Hematopoietic multipotent progenitor cell treated with erythropoietin and hydrocortisone succinate and interleukin-3 and kit ligand, for 15 days (in vitro differentiated cells): ENCODE data around the gene ABCF3.
A peak's percentile ranks its signal among the peaks of the same experiment; 100 is the strongest.

Experiments used
- DNase-seq: peaks from one replicate; pipeline ENCODE4 v3.0.0-alpha.2; 2015; ENCODE audit warnings: low spot score

The ABCF3 gene

DNA sequence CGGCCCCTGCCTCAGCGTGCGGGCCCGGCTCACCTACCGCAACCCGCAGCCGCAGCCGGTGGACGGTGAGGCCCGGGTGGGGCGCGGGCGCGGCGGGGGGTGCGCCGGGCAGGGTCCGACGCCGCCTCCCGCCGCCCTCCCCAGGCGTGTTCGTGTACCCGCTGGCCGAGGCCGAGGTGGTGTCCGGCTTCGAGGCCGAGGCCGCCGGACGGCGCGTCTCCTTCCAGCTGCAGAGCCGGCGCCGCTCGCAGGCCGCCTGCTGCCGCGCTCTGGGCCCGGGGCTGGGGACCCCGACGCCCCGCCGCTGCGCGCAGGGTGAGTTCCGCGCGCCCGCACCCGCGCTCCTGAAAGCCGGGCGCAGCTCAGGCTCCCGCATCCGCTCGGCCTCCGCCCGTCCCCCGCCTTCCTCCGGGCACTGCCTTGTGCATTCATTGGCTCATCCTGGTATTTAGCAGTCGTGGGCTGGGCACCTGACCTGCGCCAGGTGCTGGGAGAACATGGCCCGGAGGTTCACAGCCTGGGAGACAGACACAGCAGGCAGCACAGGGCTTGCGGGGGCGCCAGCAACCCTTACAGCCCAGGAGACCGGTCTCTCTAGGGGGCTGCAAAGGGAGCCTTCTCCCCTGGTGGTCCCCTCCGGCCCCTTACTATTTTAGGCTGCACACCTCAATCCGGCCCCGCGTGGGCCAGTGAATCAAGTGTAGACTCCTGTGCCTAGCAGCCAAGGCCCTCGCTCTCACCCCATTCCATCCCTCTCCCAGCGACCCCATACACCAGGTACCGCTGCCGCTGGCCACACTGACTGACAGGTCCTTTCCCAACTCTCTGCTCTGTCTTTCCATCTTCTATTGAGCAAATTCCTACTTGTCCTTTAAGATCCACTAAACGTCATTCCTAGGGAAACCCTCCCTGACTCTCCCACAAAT lies 44.9 kb downstream of the ABCF3 start:
- DNase-seq: no peak

DNA sequence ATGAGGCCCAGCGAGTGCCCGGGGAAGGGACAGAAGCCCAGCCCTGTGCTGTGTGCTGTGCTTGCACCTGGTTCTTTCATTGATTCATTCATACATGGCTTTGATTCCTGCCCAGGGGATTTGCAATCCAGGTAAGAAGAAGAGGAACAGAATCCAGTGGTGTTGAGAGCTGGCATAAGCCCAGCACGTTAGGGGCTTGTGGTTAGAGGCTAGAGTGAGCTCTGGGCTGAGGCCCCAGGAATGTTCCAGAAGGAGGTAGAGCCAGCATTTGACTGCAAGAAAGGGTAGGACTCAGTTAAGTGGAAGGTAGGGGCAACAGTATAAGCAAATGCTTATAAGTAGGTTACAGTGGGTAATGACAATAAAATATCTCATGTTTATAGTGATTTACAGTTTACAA lies 45.7 kb downstream of the ABCF3 start:
- no peak for DNase-seq

DNA sequence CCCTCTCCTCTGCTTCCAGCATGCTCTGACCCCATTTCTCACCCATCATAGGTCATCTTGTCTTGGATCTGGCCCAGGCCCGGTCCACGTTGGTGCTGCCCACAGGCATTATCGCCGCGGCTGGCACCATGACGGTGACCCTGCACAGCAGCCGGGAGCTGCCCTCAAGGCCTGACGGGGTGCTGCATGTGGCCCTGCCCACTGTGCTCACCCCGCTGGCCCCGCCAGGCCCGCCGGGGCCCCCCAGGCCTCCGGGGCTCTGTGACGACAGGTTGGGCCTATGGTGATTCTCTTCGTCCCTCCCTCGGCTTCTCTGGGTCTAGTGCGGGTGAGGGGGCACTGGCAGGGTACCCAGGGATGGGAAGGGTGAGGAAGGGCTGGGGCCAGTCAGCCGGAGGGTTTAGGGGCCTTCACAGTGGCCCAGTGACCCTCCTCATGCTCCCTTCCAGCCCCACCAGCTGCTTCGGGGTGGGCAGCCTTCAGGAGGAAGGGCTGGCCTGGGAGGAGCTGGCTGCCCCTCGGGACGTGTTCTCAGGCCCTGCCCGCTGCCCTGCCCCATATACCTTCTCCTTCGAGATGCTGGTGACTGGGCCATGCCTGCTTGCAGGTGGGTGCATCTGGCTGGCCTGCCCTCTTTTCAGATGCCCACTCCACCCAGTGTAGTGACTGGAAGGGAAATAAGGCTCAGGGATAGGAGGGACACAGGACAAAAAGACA lies 47.3 kb downstream of the ABCF3 start:
- DNase-seq: no peak

DNA sequence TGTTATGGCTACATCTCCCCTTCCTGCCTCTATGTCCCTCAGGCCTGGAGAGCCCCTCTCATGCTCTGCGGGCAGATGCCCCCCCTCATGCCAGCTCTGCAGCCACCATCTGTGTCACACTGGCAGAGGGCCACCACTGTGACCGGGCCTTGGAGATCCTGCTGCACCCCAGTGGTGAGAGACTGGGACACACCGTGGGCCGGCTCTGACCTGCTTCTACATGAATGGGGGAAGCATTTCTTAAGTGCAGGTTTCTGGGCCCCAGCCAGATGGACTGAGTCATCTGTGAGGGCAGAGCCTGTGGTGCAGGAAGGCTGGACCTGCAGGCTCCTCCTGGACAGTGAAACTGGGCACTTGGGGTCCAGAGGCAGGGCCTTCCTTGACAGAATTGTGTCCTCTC lies 48.2 kb downstream of the ABCF3 start:
- DNase-seq: no peak

DNA sequence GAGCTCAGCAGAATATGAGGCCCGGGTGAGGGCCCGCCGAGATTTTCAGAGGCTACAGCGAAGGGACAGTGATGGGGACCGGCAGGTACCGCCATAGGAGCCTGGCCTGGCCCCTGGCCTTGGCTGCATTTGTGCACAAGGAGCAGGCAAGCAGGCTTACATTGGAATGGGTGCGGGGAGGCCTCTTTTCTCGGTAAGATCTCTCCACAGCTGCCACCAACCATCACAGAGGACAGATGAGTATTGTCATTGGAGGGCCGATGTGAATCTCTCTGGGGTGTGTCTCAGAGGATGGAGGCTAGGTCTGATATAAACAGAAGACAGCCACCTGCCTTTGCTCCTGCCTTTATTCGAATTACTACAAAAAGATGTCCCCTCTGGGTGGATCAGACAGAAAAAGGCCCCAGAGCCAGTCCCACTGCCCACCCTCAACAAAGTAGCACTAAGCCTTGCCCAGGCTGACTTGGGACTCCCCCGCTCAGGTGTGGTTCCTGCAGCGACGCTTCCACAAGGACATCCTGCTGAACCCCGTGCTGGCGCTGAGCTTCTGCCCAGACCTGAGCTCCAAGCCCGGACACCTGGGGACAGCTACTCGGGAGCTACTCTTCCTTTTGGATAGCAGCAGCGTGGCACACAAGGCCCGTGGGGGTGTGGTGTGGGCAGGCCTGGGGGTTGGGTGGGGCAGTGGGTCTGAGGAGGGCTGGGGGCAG lies 48.8 kb downstream of the ABCF3 start:
- no peak for DNase-seq

DNA sequence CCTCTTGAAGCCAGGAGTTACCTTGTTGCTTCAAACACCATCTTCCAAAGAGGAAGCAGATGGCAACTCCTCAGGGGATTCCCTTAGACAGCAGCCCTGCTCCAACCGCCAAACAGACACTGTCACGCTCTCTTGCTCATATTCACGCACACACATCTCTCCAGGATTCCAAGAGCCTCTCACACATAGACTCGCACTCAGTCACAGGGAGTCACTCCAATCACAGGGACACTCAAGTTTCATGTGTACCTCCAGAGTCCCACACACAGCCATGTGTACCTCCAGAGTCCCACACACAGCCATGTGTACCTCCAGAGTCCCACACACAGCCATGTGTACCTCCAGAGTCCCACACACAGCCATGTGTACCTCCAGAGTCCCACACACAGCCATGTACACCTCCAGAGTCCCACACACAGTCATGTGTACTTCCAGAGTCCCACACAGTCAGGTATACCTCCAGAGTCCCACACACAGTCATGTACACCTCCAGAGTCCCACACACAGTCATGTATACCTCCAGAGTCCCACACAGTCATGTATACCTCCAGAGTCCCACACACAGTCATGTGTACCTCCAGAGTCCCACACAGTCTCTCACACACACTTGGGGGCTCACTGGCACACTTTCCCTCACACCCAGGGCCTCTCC lies 49.5 kb downstream of the ABCF3 start:
- no peak for DNase-seq

DNA sequence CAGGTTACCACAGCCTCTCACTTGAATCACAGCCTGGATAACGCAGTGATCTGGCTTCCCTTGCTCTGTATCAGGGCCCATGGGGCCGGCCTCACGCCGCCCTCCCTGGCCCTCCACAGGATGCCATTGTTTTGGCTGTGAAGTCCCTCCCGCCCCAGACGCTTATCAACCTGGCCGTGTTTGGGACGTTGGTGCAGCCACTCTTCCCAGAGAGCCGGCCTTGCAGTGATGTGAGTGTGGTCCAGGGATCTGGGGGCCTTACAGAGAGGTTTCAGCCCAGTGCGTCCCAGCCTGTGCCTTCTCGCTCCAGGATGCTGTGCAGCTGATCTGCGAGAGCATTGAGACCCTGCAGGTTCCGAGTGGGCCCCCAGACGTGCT lies 50.0 kb downstream of the ABCF3 start:
- no peak for DNase-seq

DNA sequence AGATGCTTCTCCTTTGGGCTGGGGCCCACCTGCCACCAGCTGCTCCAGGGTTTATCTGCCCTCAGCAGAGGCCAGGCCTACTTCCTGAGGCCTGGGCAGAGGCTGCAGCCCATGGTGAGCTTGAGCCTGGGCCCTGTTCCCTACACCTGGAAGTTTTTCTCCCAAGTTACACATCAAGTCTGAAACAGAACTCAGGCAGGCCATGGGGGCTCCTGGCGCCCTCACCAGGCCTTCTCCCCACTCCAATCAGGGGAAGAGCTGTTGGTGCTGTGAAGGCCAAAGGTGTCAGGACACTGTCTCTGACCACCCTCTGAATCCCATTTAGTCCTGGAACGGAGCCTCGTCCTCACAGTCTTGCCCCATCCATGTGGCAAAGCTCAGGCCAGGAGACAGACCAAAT lies 50.6 kb downstream of the ABCF3 start:
- no peak for DNase-seq

DNA sequence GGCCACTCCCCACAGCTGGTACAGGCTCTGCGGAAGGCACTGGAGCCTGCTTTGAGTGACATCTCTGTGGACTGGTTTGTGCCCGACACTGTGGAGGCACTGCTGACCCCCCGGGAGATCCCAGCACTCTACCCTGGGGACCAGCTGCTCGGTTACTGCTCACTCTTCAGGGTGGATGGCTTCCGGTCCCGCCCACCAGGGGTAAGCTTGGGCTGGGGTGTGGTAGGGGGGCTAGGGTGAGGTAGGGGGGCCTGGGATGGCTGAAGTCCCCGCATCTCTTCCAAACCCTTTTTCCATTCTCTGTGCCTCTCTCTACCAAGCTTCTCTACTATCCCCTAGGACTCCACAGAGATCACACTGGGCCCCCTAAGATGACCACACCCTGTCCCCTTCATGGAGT lies 51.2 kb downstream of the ABCF3 start:
- DNase-seq: no peak

DNA sequence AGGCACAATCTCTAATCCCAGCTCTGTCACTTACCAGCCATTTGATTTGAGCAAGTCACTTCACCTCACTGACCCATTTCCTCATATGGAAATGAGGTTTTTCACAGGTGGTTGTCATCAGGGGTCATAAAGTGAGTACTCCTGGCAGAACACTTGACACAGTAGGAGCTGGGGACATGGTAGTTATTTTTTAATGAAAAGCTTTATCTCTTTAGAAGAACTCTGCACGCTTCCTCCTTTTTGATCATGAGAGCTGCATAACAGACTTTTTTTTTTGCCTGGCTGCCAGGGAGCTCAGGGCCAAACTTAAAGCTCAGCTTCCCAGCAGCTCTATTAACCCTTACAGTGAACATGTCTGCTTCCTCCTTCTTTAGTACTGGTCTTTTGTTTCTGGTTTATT lies 51.8 kb downstream of the ABCF3 start:
- DNase-seq: no peak

DNA sequence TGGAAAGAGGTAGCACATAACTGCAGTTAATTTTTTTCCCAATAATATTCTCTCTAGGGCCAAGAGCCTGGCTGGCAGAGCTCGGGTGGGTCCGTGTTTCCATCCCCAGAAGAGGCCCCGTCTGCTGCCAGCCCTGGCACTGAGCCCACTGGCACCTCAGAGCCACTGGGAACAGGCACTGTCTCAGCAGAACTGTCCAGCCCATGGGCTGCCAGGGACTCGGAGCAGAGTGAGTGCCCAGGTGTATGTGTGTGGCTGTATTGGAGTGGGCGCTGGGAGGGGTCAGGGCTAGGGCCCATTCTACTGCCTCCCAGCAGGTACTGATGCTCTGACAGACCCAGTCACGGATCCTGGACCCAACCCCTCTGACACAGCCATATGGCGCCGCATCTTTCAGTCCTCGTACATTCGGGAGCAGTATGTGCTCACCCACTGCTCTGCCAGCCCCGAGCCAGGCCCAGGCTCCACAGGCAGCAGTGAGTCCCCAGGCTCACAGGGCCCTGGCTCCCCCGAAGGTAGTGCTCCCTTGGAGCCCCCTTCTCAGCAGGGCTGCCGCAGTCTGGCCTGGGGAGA lies 52.3 kb downstream of the ABCF3 start:
- no peak for DNase-seq

DNA sequence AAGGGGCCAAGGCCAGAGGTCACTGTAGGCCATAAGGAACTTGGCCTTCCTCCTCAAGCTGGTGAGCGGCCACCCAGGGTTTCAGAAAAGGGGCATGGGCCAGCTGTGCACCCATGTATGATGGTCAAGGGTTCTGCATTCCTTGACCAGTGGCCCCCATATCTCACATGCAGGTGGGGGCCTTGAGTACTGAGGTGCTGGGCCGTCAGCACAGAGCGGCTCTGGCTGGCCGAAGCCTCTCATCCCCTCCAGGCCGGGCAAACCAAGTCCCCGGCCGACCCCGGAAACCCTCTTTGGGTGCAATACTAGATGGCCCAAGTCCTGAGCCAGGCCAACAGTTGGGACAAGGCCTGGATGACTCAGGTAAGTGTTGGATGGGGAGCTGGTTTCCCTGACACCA lies 53.2 kb downstream of the ABCF3 start:
- no peak for DNase-seq

DNA sequence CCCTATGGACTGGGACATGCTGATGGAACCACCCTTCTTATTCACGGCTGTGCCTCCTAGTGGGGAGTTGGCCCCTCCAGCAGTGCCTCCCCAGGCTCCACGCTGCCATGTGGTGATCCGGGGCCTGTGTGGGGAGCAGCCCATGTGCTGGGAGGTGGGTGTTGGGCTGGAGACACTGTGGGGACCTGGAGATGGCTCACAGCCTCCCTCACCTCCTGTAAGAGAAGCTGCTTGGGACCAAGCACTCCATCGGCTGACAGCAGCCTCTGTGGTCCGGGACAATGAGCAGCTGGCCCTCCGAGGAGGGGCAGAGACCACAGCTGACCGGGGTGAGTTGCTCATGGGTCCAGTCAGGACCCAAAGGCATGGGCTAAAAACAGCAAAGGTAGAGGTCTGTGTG lies 53.7 kb downstream of the ABCF3 start:
- no peak for DNase-seq

DNA sequence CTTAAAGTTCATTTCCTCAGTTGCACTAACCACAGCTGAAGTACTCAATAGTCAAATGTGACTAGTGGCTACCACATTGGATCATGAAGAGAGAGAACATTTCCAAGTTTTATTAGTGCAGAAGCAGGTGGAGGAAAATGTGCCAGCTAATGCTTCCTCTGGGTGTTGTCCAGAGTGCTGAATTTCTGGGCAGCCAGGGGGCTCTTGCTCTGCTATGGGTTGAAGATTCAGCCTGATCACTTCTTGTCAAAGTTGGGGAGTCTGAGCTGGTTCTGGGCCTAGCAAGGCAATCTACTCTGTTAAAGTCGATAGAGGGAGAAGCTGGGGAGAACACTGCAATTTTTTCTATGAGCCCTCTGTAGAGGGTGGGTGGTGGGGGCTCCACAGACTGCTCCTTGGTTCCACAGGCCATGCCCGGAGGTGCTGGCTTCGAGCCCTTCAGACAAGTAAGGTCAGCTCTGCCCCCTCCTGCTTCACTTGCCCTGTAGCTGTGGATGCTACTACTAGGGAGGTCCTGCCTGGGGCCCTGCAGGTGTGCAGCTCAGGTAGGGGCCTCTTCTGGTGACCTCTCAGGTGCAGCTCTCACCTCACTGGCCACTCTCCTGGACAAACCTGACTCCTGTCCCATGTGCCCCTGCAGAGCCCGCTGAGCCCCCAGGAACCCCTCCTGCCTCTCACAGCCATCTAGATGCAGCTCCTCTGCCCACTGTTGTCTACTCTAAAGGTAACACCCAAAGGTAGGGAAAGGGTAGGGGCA lies 54.6 kb downstream of the ABCF3 start:
- no peak for DNase-seq

DNA sequence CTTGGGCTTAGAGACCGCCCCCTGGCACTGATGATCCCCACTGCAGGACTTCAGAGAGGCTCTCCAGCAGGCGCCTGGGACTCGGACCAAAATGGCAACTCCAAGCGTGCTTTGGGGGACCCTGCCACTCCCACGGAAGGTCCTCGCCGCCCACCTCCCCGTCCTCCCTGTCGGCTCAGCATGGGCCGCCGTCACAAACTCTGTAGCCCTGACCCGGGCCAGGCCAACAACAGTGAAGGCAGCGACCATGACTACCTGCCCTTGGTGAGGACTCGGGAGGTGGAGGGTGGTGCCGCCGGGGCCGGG lies 55.1 kb downstream of the ABCF3 start:
- no peak for DNase-seq

DNA sequence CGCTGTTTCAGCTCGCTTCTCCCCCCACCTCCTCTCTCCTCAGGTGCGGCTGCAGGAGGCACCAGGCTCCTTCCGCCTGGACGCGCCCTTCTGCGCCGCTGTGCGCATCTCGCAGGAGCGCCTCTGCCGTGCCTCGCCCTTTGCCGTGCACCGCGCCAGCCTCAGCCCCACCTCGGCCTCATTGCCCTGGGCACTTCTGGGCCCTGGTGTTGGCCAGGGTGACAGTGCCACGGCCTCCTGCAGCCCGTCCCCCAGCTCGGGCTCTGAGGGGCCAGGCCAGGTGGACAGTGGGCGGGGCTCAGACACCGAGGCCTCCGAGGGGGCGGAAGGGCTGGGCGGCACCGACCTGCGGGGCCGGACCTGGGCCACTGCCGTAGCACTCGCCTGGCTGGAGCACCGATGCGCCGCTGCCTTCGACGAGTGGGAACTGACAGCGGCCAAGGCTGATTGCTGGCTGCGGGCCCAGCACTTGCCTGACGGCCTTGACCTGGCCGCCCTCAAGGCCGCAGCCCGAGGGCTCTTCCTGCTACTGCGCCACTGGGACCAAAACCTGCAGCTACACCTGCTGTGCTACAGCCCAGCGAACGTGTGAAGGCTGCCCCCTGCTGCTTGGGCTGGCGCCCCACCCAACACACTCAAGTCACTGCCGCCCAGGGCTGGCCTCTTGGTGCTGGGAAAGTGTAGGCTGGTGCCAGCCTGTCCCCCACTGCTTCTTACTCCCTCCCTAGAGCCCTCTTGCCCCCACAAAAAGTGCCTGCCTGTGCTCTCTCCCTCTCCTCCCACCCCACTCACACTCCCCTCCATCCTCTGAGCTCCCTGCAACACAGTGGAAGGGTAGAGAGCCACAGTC lies 55.7 kb downstream of the ABCF3 start:
- DNase-seq: peak; percentile 43

DNA sequence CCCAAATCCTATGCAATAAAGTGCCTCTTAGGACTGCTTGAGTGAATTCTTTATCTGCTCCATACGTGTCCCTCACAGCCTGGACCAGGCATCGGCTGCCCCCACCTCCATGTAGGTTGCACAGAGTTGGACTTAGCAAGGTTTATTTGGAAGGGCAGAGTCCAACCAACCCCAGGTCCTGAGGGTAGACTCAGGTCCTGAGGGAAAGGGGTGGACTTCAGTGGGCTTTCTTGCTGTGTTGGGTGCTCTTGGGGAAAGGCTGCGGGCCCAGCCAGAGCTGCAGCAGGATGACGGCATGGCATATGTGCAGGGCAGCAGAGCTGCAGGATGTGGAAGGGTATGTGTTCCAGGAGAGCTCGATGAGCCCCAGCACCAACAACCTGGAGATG lies 56.3 kb downstream of the ABCF3 start:
- no peak for DNase-seq
